ENCODE measurements around the gene APBB1IP. TPM values are rescaled to one million over a fixed set of nuclear protein-coding genes. Genes with fewer than 3 reads are reported as not detected.
"Not testable (repeated sequence)": the region's sequence is repeated elsewhere in the genome, so short reads cannot be mapped to it uniquely, and the experiment has no call there.

Gene APBB1IP, protein sequence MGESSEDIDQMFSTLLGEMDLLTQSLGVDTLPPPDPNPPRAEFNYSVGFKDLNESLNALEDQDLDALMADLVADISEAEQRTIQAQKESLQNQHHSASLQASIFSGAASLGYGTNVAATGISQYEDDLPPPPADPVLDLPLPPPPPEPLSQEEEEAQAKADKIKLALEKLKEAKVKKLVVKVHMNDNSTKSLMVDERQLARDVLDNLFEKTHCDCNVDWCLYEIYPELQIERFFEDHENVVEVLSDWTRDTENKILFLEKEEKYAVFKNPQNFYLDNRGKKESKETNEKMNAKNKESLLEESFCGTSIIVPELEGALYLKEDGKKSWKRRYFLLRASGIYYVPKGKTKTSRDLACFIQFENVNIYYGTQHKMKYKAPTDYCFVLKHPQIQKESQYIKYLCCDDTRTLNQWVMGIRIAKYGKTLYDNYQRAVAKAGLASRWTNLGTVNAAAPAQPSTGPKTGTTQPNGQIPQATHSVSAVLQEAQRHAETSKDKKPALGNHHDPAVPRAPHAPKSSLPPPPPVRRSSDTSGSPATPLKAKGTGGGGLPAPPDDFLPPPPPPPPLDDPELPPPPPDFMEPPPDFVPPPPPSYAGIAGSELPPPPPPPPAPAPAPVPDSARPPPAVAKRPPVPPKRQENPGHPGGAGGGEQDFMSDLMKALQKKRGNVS
- 0.05 and 0.17 TPM in 2 replicates for total RNA-seq

GRCh38 chr10:26437637-26438461, at the start of gene APBB1IP:
TSS of gene APBB1IP (plus strand) at chr10:26438341. CDS start at chr10:26492327, 53,986 bp downstream.
- DNase-seq = no peak

DNA sequence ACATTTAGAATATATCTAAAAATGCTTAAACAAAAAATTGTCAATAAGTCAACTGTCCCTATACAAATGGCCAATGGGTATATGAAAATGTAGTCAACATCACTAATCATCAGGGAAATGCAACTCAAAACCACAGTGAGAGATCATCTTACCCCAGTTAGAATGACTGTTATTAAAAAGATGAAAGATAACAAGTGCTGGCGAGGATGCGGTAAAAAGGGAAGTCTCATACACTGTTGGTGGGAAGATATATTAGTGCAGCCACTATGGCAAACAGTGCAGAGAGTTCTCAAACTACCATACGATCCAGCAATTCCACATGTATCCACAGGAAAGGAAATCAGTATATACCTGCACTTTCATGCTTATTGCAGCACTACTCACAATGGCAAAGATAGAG, 48.6 kb upstream of the APBB1IP start:
- DNase-seq = no peak

DNA sequence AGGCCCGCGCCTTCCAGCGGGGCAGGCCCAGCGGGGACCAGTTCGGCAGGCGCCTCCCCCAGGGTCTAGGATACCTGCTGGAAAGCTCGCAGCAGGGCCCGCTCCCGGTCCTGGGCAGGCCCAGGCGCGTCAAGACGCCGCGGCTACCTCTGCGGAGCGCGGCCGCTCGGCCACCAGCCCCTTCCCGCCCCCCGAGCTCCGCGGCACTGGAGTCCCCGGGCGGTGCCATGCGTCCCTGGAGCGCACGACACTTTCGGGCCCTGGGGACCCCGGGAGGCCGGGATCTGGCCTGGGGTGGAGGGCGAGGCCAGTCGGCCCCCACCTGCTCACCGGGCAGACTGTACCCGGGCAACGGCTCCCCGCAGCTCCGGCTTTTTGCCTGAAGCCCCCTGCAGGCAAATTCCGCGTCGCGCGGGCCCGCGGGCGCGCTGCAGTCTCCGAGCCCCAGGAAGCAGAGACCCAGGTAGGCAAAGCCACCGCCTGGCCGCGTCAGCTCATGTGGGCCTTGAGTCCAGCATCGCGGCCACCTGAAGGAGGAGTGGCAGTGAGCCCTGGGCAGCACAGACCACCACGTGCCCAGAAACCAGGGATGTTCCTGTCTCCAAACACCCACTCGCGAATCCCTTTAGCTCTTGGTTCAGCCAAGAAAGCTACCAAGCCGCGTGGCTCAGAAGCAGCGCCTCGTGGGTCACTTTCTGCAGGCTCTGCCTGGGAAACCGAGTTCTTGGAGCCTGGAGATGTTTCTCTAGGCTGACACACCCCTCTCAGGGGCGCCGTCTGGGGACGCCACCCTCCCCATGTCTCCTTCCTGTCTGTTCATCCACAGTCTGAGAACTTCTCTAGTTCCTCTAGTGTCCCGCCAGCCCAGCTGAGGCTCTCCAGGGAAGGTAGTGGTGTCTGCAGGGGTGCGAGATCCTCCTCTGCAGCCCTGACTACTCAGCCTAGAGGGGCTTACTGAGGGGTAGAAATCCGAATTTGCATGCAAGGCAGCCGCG, 46.1 kb upstream of the APBB1IP start:
- no peak for DNase-seq

GRCh38 chr10:26398353-26398752, 39.8 kb upstream of the APBB1IP start:
- DNase-seq = not testable (repeated sequence)

GRCh38 chr10:26407406-26407969, 30.7 kb upstream of the APBB1IP start:
- no peak for DNase-seq

DNA sequence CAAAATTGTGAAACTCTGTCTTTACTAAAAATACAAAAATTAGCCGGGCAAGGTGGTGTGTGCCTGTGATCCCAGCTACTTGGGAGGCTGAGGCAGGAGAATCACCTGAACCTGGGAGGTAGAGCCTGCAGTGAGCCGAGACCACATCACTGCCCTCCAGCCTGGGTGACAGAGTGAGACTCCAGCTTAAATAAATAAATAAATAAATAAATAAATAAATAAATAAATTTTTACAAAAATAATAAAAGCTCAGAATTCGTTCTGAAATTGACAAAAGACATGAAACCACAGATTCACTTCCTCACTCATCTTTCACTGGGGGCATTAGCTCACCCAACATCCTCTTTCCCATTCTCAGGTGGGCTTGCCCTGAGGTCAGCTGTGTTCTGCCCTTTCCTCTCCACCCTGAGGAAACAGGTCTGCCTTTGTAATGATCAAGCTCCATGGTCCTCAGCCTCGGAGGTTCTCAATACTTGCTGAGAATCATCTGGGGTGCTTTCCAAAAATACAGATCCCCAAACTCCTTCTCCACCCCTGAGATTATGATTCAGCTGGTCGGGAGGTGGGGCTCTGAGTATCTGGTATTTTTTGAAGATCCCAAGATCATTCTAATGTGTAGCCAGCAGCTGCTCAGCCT, 29.2 kb upstream of the APBB1IP start:
- DNase-seq = no peak

DNA sequence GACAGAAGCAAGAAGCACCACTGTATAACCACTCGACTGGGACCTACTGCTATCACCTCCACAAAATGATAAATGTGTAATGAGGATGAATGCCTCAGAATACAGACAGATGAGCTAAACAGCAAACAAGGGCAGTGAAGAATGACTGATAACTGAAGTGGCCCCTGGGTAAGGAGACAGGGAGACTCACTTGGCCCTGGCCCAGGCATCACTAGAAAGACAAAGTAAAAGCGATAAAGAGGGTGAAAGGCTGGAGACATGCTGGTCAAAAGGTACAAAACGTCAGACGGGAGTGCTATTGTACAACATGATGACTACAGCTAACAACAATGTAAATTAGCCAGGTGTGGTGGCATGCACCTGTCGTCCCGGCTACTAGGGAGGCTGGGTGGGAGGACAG, 27.8 kb upstream of the APBB1IP start:
- DNase-seq = no peak

- DNase-seq = no peak
These were observed 25.2 kb upstream of the APBB1IP start for GRCh38 chr10:26412932-26413331.

DNA sequence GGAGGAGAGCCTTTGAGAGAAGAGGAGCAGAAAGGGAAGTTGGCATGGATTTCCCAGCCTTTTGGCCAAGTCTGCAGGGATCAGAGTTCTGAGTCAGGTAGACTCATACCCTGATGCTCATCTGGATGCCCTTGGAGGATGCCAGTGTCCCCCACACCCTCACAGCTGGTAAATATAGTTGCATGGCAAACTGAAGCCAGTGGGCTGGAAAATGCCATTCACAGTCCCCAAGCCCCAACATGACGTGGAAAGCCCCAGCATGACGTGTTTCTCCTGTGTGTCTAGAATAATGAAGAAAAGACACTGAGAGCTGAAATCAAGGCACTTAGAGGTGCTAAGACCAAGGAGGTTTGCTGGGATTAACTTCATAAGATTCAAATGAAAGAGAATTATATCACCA, 24.8 kb upstream of the APBB1IP start:
- DNase-seq = no peak

DNA sequence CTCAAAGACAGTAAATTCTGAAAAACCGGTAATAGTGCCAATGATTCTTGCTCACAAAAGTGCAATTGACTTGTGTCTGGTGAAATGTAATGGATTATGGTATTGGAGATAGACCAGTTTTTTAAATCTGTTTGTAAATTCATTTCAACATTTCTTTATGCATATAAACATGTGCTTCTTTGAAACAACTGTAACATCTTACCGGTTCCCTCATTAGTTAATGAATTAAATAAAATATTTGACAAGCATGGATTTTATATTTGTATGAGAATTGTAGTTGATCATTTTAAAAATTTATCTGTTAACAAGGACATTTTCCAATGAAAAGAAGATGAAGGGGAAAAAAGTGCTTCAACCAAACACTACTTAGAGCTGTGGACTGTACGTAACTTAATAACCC, 21.0 kb upstream of the APBB1IP start:
- no peak for DNase-seq

- DNase-seq = no peak
These were observed 15.2 kb upstream of the APBB1IP start for GRCh38 chr10:26422977-26423376.

- no peak for DNase-seq
These were observed 14.4 kb upstream of the APBB1IP start for GRCh38 chr10:26423722-26424121.

DNA sequence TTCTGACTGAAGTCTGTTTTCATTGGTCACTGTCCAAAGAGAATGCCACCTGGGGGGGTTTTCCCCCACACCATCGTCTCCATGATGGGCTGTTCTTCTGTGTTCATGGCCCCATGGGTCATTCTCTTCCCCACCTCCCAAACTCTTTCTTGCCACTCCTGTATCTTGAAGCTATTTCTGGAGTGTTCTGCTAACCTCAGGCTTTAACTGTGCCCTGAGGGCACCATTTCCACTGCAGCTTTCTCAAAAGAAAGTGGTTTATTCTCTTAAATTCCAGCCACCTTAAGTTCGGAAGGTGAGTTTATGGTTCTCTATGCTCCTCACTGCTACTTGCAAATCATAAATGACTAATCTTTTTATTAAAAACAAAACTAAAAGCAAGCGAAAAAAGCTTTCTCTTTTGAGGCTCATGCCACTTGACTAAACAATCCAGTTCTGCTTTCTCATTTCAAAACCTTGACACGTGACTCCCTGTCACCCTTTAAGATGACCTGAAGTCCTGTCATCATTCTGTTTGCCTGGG, 7.4 kb upstream of the APBB1IP start:
- no peak for DNase-seq

GRCh38 chr10:26432938-26433337, 5.2 kb upstream of the APBB1IP start:
- DNase-seq = no peak

DNA sequence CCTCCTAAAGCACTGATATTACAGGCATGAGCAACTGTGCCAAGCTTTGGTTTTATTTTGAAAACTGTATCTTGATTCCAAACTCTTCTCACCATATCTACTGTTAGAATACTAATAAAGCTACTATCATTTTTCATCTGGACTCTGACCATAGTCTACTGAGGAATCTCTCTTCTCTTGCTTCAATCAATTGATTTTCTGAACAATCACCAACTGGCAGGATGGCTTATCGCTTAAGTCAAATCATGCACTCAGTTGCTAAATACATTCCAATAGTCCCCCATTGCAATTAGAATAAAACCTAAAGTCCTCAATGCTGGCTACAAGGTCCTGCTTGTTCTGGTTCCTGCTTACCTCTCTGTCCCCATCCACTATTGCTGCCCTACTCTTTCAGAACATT, 2.3 kb upstream of the APBB1IP start:
- DNase-seq = no peak

- no peak for DNase-seq
These were observed 1.3 kb upstream of the APBB1IP start for GRCh38 chr10:26436848-26437247.

- DNase-seq = no peak
These were observed 597 bp downstream of the APBB1IP start for GRCh38 chr10:26438534-26439341.

GRCh38 chr10:26439406-26440087, 1.4 kb downstream of the APBB1IP start:
- no peak for DNase-seq

GRCh38 chr10:26440088-26440470, 1.9 kb downstream of the APBB1IP start:
- DNase-seq = no peak

Data from dermis blood vessel endothelial cell (primary cell).